ENCODE data around the gene GPR176. TPM values are rescaled to one million over a fixed set of nuclear protein-coding genes. Genes with fewer than 3 reads are reported as not detected.

GPR176 gene
- total and polyA plus RNA-seq, 7 donors, result 0.23 to 7.9 (median 3.9) TPM

DNA sequence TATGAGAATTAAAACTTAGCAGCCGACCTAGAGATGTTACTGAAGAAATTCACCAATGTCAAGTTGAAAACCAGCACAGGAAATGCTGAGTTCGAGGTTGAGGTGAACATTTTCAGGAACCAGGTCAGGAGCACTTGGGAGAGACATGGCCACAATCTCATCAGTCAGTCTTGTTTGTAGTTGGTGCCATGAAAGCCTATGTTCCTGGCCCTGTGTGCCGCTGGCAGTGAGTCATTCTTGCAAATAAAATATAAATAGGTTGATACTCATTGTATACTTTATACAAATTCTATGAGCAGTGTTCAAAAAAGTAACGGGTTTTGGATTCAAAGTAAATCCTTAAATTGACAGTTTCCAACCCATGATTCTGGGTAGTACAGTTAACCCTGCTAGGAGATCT, 135.9 kb downstream of the GPR176 start:
- Histone ChIP-seq H3K27ac (peak overlapping the region; percentile 82 to 90 (median 86)), H3K4me1 (peaks cover 0 to 32% (median 17%) of the 10 kb centered on the region in 4 donors), H3K36me3 (no peaks in the 10 kb centered on the region), H3K27me3 (no peaks in the 10 kb centered on the region), H3K4me3 (no peak overlapping the region), H3K9me3 (no peaks in the 10 kb centered on the region)
- no peak for DNase-seq
- 46 to 49% methylated on average over 4 of the region's 4 CpGs for WGBS, 2 donors
- TF ChIP-seq POLR2AphosphoS5 (IDR thresholded peaks at IDR 0.05) (no peak), EP300 (IDR thresholded peaks at IDR 0.05) (no peak)
- TF ChIP-seq, protein P1, sequence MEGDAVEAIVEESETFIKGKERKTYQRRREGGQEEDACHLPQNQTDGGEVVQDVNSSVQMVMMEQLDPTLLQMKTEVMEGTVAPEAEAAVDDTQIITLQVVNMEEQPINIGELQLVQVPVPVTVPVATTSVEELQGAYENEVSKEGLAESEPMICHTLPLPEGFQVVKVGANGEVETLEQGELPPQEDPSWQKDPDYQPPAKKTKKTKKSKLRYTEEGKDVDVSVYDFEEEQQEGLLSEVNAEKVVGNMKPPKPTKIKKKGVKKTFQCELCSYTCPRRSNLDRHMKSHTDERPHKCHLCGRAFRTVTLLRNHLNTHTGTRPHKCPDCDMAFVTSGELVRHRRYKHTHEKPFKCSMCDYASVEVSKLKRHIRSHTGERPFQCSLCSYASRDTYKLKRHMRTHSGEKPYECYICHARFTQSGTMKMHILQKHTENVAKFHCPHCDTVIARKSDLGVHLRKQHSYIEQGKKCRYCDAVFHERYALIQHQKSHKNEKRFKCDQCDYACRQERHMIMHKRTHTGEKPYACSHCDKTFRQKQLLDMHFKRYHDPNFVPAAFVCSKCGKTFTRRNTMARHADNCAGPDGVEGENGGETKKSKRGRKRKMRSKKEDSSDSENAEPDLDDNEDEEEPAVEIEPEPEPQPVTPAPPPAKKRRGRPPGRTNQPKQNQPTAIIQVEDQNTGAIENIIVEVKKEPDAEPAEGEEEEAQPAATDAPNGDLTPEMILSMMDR (IDR thresholded peaks at IDR 0.05), result no peak
- intact Hi-C loops (cut with DNase I), result loop anchor here (5.0 to 10.0 kb wide), 3 partner anchors 91 to 481 kb away; partner anchors contain the start of gene EIF2AK4

DNA sequence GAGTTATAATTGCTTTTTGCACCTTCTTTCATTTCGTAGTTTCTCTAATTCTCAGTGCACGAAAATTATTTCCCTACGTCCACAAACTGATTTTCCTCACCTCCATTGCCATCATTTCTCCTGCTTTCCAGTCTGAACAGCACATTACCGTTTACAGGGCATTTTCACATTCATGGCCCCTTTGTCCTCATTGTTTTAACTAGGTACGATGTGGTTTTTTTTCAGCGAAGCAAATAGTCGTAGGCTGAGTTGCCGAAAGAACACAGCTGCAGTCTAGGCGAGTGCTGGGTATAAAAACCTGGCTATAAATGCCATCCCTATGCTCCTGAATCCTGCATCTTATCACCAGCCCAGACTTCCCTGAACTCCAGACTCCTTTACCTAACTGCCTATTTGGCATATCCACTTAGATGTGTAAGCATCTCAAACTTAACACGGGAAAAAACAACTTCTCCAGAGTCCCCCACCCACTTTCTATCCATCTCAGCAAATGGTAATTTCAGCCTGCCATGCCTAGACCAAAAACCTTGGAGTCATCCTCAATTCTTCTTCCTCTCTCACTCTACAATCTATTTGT, 136.7 kb downstream of the GPR176 start:
- TF ChIP-seq POLR2A (IDR thresholded peaks at IDR 0.05) (no peak), POLR2AphosphoS5 (IDR thresholded peaks at IDR 0.05) (no peak), EP300 (IDR thresholded peaks at IDR 0.05) (no peak)
- TF ChIP-seq, protein P1 (IDR thresholded peaks at IDR 0.05), result no peak
- Histone ChIP-seq H3K36me3 (no peaks in the 10 kb centered on the region), H3K4me1 (peaks cover 0 to 32% (median 17%) of the 10 kb centered on the region in 4 donors), H3K9me3 (no peaks in the 10 kb centered on the region), H3K27ac (peak overlapping the region; percentile 82 to 90 (median 86)), H3K27me3 (no peaks in the 10 kb centered on the region), H3K4me3 (peak overlapping the region; percentile 59 to 81 (median 70))
- no peak for DNase-seq
- intact Hi-C loops (cut with DNase I), result loop anchor here (2.0 to 10.0 kb wide), 5 partner anchors 91 to 481 kb away; partner anchors contain the start of genes EIF2AK4 and SRP14
- WGBS, 2 donors, result 1 to 4% methylated on average over 10 of the region's 10 CpGs

DNA sequence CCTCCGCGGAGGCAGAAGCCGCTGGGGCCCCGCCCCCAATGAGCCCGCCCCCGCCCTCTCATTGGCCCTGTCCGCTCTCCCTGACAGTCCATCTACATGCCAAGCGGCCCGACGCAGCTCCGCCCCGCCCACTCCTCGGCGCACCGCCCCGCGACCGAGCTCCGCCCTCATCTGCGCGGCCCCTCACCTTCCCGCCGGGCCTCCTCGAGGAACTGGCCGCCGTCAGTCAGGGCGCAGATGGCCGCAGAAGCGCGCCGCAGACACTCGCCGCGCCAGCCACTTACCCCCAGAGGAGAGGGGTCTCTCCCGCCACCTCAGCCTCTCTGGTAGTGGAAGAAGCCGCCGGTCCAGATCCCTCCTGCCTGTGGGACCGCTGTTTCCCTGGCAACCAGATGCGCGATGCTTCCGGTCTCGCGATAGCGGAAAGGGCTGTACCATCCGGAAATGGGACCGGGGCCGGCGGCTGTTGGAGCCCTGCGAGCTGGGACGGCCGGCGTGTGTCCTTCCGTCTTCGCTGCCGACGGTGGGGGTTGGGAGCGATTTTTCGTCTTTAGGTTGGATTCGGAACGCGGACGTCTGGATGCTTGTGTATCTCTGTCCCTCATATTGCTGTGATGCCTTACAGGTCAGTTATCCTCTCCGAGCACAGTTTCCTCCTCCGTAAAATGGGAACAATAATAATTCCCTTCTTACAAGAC, 137.5 kb downstream of the GPR176 start, which contains the start of gene FSIP1:
FSIP1 (minus strand) TSS at position 401 of the 698 bp plus-strand sequence. CDS start 6,317 bp downstream, outside the sequence.
- peak; percentile 98 for DNase-seq
- WGBS, 2 donors, result 0 to 1% methylated on average over 64 of the region's 64 CpGs
- intact Hi-C loops (cut with DNase I), result loop anchor here (2.0 to 10.0 kb wide), 5 partner anchors 92 to 482 kb away; partner anchors contain the start of genes EIF2AK4 and SRP14
- TF ChIP-seq POLR2AphosphoS5 (IDR thresholded peaks at IDR 0.05) (peak; percentile 46 to 89 (median 85)), EP300 (IDR thresholded peaks at IDR 0.05) (no peak), POLR2A (IDR thresholded peaks at IDR 0.05) (peak in 1 of 2 donors; percentile 61)
- TF ChIP-seq, protein P1 (IDR thresholded peaks at IDR 0.05), result no peak
- no peaks in the 10 kb centered on the region for H3K27me3 ChIP-seq
- peak within 1 kb of the TSS; percentile 59 to 81 (median 70) for H3K4me3 ChIP-seq
- no peaks in the 10 kb centered on the region for H3K36me3 ChIP-seq
- no peaks in the 10 kb centered on the region for H3K9me3 ChIP-seq
- peak within 1 kb of the TSS; percentile 82 to 90 (median 86) for H3K27ac ChIP-seq
- H3K4me1 ChIP-seq, result peaks cover 0 to 32% (median 17%) of the 10 kb centered on the region in 4 donors

DNA sequence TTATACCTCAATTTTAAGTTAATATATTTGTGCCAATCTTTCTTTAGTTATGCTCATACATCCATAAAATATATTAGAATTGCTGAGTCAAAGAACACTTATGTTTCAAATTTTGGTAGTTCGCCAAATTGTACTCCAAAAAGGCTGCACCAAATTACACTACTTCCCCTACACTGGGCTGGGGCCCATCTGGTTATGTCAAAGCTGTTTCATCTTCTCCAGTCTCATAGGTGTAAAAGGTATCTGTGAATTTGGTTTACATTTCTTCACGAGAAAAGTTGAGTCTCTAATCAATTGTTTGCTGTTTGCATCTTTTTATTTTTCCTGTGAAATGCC, 138.1 kb downstream of the GPR176 start:
- peak overlapping the region; percentile 82 to 90 (median 86) for H3K27ac ChIP-seq
- peak overlapping the region; percentile 59 to 81 (median 70) for H3K4me3 ChIP-seq
- no peak for TF ChIP-seq POLR2A (IDR thresholded peaks at IDR 0.05)
- TF ChIP-seq, protein P1 (IDR thresholded peaks at IDR 0.05), result no peak
- DNase-seq, result no peak
- H3K4me1 ChIP-seq, result peaks cover 0 to 30% (median 17%) of the 10 kb centered on the region in 4 donors
- 54 to 60% methylated on average over 2 of the region's 2 CpGs for WGBS, 2 donors
- H3K27me3 ChIP-seq, result no peaks in the 10 kb centered on the region
- no peaks in the 10 kb centered on the region for H3K9me3 ChIP-seq
- no peaks in the 10 kb centered on the region for H3K36me3 ChIP-seq
- intact Hi-C loops (cut with DNase I), result loop anchor here (2.0 to 10.0 kb wide), 5 partner anchors 93 to 483 kb away; partner anchors contain the start of genes EIF2AK4 and SRP14

Measured in sigmoid colon (tissue), 7 donors.